Ascending aorta (tissue), 2 donors: ENCODE measurements around the gene IRF2. TPM values are rescaled to one million over a fixed set of nuclear protein-coding genes. Genes with fewer than 3 reads are reported as not detected.
A peak's percentile ranks its signal among the peaks of the same experiment; 100 is the strongest.

ENCODE experiments used
- DNase-seq, 2 donors: peaks; one replicate each; pipeline ENCODE4 v3.0.0-alpha.2; 2019; ENCODE audit warnings: low spot score in 2 of 2
- H3K27ac ChIP-seq, 2 donors: fragments of 200-600 bp; sonication (generic); one replicate each; pipeline ENCODE4 v1.5.1; 2016 to 2017; ENCODE audit warnings: mild to moderate bottlenecking in 1 of 2
- H3K27me3 ChIP-seq: fragments of 200-600 bp; sonication (generic); one replicate; pipeline ENCODE4 v1.5.1; 2017
- H3K36me3 ChIP-seq, 2 donors: fragments of 200-600 bp; sonication (generic); one replicate each; pipeline ENCODE4 v1.5.1; 2016
- H3K4me1 ChIP-seq, 2 donors: fragments of 200-600 bp; sonication (generic); one replicate each; pipeline ENCODE4 v1.5.1; 2016 to 2017; ENCODE audit warnings: mild to moderate bottlenecking in 1 of 2
- H3K4me3 ChIP-seq, 2 donors: fragments of 200-600 bp; sonication (generic); one replicate each; pipeline ENCODE4 v1.5.1; 2016 to 2017; ENCODE audit warnings: mild to moderate bottlenecking in 1 of 2
- H3K9me3 ChIP-seq, 2 donors: fragments of 200-600 bp; sonication (generic); one replicate each; pipeline ENCODE4 v1.5.1; 2016
- CTCF ChIP-seq, 3 experiments: fragments of 200-600 bp in 2 of 3; fragments of 450-650 bp in 1 of 3; sonication (generic) in 2 of 3; IDR thresholded peaks; one replicate each; pipeline ENCODE4 v1.5.1; 2016 to 2019; ENCODE audit warnings: antibody characterized with exemption in 3 of 3, mild to moderate bottlenecking in 1 of 3, moderate library complexity in 1 of 3
- intact Hi-C: fragments of 100-400 bp; cut with DNase I; formaldehyde crosslinking; loops from one replicate; pipeline ENCODE4 v1.15.1; 2023
- total RNA-seq: library from RNA; depleted of rRNA; stranded (reverse); fragments of >200 nt; gene quantifications from one replicate; pipeline ENCODE4 v1.1.0, GENCODE V29; 2016

Gene IRF2
- total RNA-seq, 1 donor from 2014 or later: 39.6 TPM

GRCh38 chr4:184409911-184410692 lies 64.2 kb downstream of the IRF2 start:
- Histone ChIP-seq H3K27me3 (no peaks in the 10 kb centered on the region), H3K9me3 (no peaks in the 10 kb centered on the region), H3K27ac (no peak overlapping the region), H3K36me3 (peaks cover 22 to 70% of the 10 kb centered on the region in 2 donors), H3K4me3 (no peak overlapping the region), H3K4me1 (peaks cover 0 to 4% of the 10 kb centered on the region in 2 donors)
- TF ChIP-seq CTCF (IDR thresholded peaks at IDR 0.05): no peak
- intact Hi-C loops: loop anchor here (5.0 kb wide), 1 partner anchor 37 kb away; no protein-coding TSS in a partner anchor
- no peak for DNase-seq

GRCh38 chr4:184409502-184409901 lies 64.8 kb downstream of the IRF2 start:
- peaks cover 0 to 4% of the 10 kb centered on the region in 2 donors for H3K4me1 ChIP-seq
- no peak for DNase-seq
- H3K27me3 ChIP-seq: no peaks in the 10 kb centered on the region
- no peaks in the 10 kb centered on the region for H3K9me3 ChIP-seq
- peaks cover 22 to 70% of the 10 kb centered on the region in 2 donors for H3K36me3 ChIP-seq
- no peak overlapping the region for H3K4me3 ChIP-seq
- no peak for TF ChIP-seq CTCF (IDR thresholded peaks at IDR 0.05)
- intact Hi-C loops: loop anchor here (5.0 kb wide), 1 partner anchor 38 kb away; no protein-coding TSS in a partner anchor
- no peak overlapping the region for H3K27ac ChIP-seq

GRCh38 chr4:184408684-184409081 lies 65.7 kb downstream of the IRF2 start:
- H3K4me3 ChIP-seq: no peak overlapping the region
- no peak for DNase-seq
- H3K4me1 ChIP-seq: peaks cover 0 to 4% of the 10 kb centered on the region in 2 donors
- TF ChIP-seq CTCF (IDR thresholded peaks at IDR 0.05): no peak
- no peak overlapping the region for H3K27ac ChIP-seq
- peaks cover 22 to 75% of the 10 kb centered on the region in 2 donors for H3K36me3 ChIP-seq
- H3K9me3 ChIP-seq: no peaks in the 10 kb centered on the region
- intact Hi-C loops: loop anchor here (5.0 kb wide), 1 partner anchor 39 kb away; no protein-coding TSS in a partner anchor
- H3K27me3 ChIP-seq: no peaks in the 10 kb centered on the region

GRCh38 chr4:184408021-184408683 lies 66.2 kb downstream of the IRF2 start:
- DNase-seq: no peak

GRCh38 chr4:184406958-184407391 lies 67.4 kb downstream of the IRF2 start:
- no peak for DNase-seq
- Histone ChIP-seq H3K36me3 (peaks cover 22 to 70% of the 10 kb centered on the region in 2 donors), H3K9me3 (no peaks in the 10 kb centered on the region), H3K4me3 (no peak overlapping the region), H3K27ac (peak overlapping the region; percentile 3 to 46), H3K27me3 (no peaks in the 10 kb centered on the region), H3K4me1 (peaks cover 0 to 4% of the 10 kb centered on the region in 2 donors)
- no peak for TF ChIP-seq CTCF (IDR thresholded peaks at IDR 0.05)
- intact Hi-C loops: loop anchor here (5.0 kb wide), 1 partner anchor 40 kb away; no protein-coding TSS in a partner anchor

More at GRCh38 chr4:184408021-184408683, 66.2 kb downstream of the IRF2 start:
- peak overlapping the region; percentile 3 to 46 for H3K27ac ChIP-seq
- no peaks in the 10 kb centered on the region for H3K9me3 ChIP-seq
- intact Hi-C loops: loop anchor here (5.0 kb wide), 1 partner anchor 39 kb away; no protein-coding TSS in a partner anchor
- peaks cover 0 to 4% of the 10 kb centered on the region in 2 donors for H3K4me1 ChIP-seq
- H3K4me3 ChIP-seq: no peak overlapping the region
- H3K27me3 ChIP-seq: no peaks in the 10 kb centered on the region
- no peak for TF ChIP-seq CTCF (IDR thresholded peaks at IDR 0.05)
- peaks cover 22 to 77% of the 10 kb centered on the region in 2 donors for H3K36me3 ChIP-seq
